GM06990 (cell line): ENCODE results near the gene NT5E.
"Not testable (repeated sequence)": the region's sequence is repeated elsewhere in the genome, so short reads cannot be mapped to it uniquely, and the experiment has no call there.

Source experiments
- DNase-seq: peaks from one replicate; pipeline ENCODE4 v3.0.0-alpha.2; 2011; ENCODE audit not compliant: insufficient read length; ENCODE audit errors: extremely low read depth
- H3K27me3 ChIP-seq: replicated peaks from 2 replicates; pipeline ENCODE4 v1.6.0; 2011; ENCODE audit warnings: low read length; ENCODE audit not compliant: control insufficient read depth, insufficient read depth
- H3K36me3 ChIP-seq: 2 replicates; pipeline ENCODE4 v1.5.1; 2011; ENCODE audit warnings: low read length; ENCODE audit not compliant: control insufficient read depth, insufficient read depth
- H3K4me3 ChIP-seq: replicated peaks from 2 replicates; pipeline ENCODE4 v1.5.1; 2011; ENCODE audit warnings: low read depth, mild to moderate bottlenecking, control low read depth, low read length
- TF ChIP-seq, protein P1 (sequence below): IDR thresholded peaks from 2 replicates; pipeline ENCODE4 v1.5.1; 2011; ENCODE audit warnings: low read length, control low read depth, mild to moderate bottlenecking, inconsistent platforms; ENCODE audit not compliant: insufficient read depth, poor library complexity, severe bottlenecking

The NT5E gene

DNA sequence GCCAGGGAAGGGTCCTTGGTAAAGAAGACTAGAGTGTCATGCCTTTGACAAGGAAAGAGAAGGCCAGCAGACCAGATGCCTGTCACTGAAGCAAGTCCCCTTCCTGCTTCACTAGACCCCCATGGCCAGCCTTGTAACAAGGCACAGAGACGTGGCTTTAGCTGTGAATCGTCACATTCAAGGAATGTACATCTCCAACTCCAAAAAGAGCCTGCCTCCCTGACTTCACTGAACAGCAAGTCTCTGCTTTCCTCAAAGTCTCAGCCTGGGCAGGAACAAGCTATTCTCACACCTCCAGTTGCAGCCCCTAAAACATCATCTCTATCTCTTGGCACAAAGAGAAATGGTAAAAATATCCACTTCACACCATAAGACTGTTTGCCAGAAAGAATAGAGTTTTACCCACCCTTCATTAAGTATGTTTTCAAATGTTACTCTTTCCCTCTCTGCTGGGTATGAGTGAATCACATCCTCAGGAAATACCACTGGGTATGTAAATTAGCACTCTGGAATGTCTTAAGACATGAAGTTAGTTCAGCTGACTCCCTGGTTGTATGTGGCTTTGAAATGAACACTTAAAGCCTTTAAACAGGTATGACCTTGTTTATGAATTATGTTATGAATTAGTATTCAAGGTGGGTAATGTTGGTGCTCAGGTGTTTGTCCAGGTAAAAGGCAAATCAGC is 46.4 kb upstream of the NT5E start:
- H3K27me3 ChIP-seq, result no peaks in the 10 kb centered on the region
- H3K4me3 ChIP-seq, result no peak overlapping the region
- TF ChIP-seq, protein P1, sequence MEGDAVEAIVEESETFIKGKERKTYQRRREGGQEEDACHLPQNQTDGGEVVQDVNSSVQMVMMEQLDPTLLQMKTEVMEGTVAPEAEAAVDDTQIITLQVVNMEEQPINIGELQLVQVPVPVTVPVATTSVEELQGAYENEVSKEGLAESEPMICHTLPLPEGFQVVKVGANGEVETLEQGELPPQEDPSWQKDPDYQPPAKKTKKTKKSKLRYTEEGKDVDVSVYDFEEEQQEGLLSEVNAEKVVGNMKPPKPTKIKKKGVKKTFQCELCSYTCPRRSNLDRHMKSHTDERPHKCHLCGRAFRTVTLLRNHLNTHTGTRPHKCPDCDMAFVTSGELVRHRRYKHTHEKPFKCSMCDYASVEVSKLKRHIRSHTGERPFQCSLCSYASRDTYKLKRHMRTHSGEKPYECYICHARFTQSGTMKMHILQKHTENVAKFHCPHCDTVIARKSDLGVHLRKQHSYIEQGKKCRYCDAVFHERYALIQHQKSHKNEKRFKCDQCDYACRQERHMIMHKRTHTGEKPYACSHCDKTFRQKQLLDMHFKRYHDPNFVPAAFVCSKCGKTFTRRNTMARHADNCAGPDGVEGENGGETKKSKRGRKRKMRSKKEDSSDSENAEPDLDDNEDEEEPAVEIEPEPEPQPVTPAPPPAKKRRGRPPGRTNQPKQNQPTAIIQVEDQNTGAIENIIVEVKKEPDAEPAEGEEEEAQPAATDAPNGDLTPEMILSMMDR, result no peak
- H3K36me3 ChIP-seq, result no peaks in the 10 kb centered on the region
- DNase-seq, result no peak

DNA sequence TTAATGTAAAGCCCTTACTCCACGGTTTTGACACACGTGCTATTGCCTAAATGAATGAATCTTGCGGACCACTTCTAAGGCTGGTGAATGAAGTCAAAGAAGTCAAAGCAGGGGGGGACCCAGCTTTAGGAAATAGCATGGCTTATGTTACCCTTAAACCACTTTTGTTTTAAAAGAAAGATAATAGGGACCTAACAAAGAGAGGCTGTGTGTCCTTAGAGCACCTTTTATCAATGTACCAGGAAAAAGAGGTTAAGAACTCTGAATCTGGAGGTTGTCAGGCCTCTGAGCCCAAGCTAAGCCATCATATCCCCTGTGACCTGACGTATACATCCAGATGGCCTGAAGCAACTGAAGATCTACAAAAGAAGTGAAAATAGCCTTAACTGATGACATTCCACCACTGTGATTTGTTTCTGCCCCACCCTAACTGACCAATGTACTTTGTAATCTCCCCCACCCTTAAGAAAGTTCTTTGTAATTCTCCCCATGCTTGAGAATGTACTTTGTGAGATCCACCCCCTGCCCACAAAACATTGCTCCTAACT is 45.8 kb upstream of the NT5E start:
- not testable (repeated sequence) for H3K36me3 ChIP-seq, H3K27me3 ChIP-seq, H3K4me3 ChIP-seq, DNase-seq

DNA sequence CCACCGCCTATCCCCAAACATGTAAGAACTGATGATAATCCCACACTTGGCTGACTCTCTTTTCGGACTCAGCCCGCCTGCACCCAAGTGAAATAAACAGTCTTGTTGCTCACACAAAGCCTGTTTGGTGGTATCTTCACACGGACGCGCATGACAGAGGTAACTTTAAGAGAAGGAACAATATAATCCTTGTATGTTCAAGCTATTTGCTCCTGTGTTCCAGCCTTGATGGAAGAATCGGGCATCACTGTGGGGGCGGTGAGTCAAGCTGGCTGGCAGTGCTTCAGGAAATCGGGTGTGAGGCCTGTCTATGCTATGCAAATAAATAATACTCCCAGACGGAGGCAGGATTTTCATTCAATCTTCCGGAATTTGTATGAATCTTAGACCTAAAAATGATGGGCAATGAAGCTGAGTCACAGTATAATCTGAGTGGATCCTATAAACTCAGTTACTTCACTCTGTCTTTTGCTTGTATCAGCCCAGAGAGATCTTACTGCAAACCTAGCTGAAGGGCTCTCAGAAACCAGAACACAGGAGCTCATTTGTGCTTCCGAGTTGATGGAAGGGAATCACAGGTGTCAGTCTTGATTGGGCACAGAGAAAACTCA is 45.2 kb upstream of the NT5E start:
- Histone ChIP-seq H3K4me3 (no peak overlapping the region), H3K36me3 (no peaks in the 10 kb centered on the region), H3K27me3 (no peaks in the 10 kb centered on the region)
- DNase-seq, result no peak
- TF ChIP-seq, protein P1, result no peak

DNA sequence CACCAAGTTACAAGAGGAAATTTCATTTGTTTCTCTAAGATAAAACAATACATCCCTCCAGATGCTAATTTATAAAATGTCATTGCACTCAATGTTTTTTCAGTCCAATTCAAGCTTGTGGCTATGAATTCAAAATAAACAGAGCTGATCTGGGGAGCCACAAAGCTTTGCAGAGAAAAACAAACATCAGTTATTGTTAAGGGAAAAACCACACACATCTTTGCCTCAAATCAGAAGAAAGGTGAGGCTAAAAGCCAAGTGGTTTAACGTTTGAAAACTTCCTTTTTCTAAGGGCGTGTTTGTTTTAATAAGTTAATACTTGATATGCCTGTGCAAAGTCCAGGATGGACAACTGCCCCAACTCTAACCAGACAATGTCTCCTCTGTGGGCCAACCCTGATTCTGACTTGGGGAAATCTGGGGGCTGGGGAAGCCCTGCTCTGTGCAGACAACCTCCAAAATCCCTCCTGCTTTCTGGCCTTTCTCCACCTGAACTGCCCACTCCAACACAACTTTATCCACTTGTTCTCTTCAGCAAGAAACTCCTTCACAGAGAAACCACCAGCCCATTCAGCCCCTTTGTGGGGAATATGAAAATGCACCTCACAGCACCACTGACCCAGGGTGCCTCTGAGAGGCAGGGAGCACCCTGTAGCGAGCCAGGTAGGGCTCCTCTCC is 44.6 kb upstream of the NT5E start:
- no peaks in the 10 kb centered on the region for H3K27me3 ChIP-seq
- DNase-seq, result no peak
- TF ChIP-seq, protein P1, result no peak
- no peaks in the 10 kb centered on the region for H3K36me3 ChIP-seq
- no peak overlapping the region for H3K4me3 ChIP-seq

DNA sequence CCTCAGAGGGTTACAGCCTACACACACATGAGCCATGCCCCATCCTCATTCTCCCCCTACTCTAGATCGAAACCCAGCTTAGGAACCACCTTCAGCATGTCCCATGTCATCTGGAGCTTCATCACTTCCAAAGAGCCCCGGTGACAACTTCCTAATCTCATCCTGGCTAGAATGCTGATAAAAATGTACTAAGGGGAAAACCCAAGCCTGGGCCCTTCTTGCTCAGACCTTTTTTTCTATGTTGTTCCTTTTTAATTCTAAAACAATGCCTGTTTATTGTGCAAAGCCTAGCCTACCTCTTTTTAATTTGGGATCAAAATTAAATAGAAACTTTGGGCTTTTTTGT is 44.1 kb upstream of the NT5E start:
- no peak for DNase-seq
- TF ChIP-seq, protein P1, result no peak
- no peaks in the 10 kb centered on the region for H3K36me3 ChIP-seq
- no peaks in the 10 kb centered on the region for H3K27me3 ChIP-seq
- no peak overlapping the region for H3K4me3 ChIP-seq

DNA sequence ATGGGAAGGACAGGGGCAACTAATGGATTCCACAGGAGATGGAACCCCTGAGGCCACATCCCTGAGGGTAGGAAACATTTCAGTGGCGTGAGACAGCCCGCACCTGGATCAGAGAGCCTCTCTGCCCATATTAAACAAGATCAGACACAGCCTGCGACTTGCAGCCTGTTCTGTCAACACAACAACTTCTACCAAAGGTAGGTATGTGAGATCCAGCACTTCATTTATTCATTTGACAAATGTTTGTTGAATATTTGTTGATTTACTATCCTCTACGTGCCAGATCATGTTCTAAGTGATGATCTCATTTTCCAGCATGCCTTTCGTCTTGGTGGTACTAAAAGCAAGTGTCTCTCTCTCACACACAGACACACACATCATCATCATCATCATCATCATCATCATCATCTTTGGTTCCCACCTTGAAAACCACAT is 43.2 kb upstream of the NT5E start:
- H3K4me3 ChIP-seq, result no peak overlapping the region
- no peak for DNase-seq
- TF ChIP-seq, protein P1, result no peak
- H3K36me3 ChIP-seq, result no peaks in the 10 kb centered on the region
- no peaks in the 10 kb centered on the region for H3K27me3 ChIP-seq
